UCSD-AML1 (cell line): ENCODE results near the gene RNLS.

Source experiments
- DNase-seq: peaks from one replicate; lab custom pipeline; 2025; ENCODE audit not compliant: unreplicated experiment; lab: John Stamatoyannopoulos, UW

Gene RNLS

GRCh38 chr10:88270871-88271713 is 312.0 kb downstream of the RNLS start:
- DNase-seq, result no peak

GRCh38 chr10:88270061-88270808 is 312.9 kb downstream of the RNLS start:
- DNase-seq, result no peak

- no peak for DNase-seq
Measured at GRCh38 chr10:88262591-88263234, 320.4 kb downstream of the RNLS start.

- no peak for DNase-seq
Measured at GRCh38 chr10:88261152-88261551, 322.0 kb downstream of the RNLS start.

- no peak for DNase-seq
Measured at GRCh38 chr10:88260329-88261051, 322.6 kb downstream of the RNLS start.

GRCh38 chr10:88259381-88259780 is 323.7 kb downstream of the RNLS start:
- no peak for DNase-seq

GRCh38 chr10:88256886-88257285 is 326.2 kb downstream of the RNLS start:
- no peak for DNase-seq

- no peak for DNase-seq
Measured at GRCh38 chr10:88256013-88256680, 327.0 kb downstream of the RNLS start.

GRCh38 chr10:88254091-88254490 is 329.0 kb downstream of the RNLS start:
- no peak for DNase-seq

GRCh38 chr10:88253622-88254021 is 329.5 kb downstream of the RNLS start:
- no peak for DNase-seq

GRCh38 chr10:88253128-88253527 is 330.0 kb downstream of the RNLS start:
- DNase-seq, result no peak

- DNase-seq, result no peak
Measured at GRCh38 chr10:88249450-88249849, 333.7 kb downstream of the RNLS start.

- no peak for DNase-seq
Measured at GRCh38 chr10:88246675-88247074, 336.4 kb downstream of the RNLS start.

GRCh38 chr10:88245974-88246511 is 337.1 kb downstream of the RNLS start:
- DNase-seq, result no peak

GRCh38 chr10:88244781-88245625 is 338.1 kb downstream of the RNLS start:
- no peak for DNase-seq

GRCh38 chr10:88243836-88244730 is 339.0 kb downstream of the RNLS start:
- DNase-seq, result no peak

GRCh38 chr10:88243202-88243744 is 339.8 kb downstream of the RNLS start:
- no peak for DNase-seq

- DNase-seq, result no peak
Measured at GRCh38 chr10:88241501-88241900, 341.6 kb downstream of the RNLS start.
